Fibroblast of lung (primary cell): ENCODE results near the gene CCNG2.

Experiments
- CTCF ChIP-seq, 2 donors: IDR thresholded peaks in 1 of 2; conservative IDR thresholded peaks in 1 of 2; 1 replicate in 1 of 2; 2 replicates in 1 of 2; pipeline ENCODE4 v1.5.1; 2011 to 2012; ENCODE audit warnings: low read length in 2 of 2, control low read depth in 1 of 2, inconsistent platforms in 1 of 2, low read depth in 1 of 2, mild to moderate bottlenecking in 1 of 2
- EZH2 ChIP-seq: IDR thresholded peaks from 2 replicates; pipeline ENCODE4 v1.5.1; 2012; ENCODE audit warnings: low read length, control low read depth, mild to moderate bottlenecking; ENCODE audit errors: missing control alignments

- TF ChIP-seq CTCF (conservative IDR thresholded peaks at IDR 0.05 in 1 of 2, IDR thresholded peaks at IDR 0.05 in 1 of 2; ENCODE audit: low read depth in 1 of 2, low read length in 2 of 2) (no peak), EZH2 (no peak)
These were observed 1.2 kb upstream of the CCNG2 start for GRCh38 chr4:77155631-77156452.
